ENCODE data around the gene MSGN1.
"Not testable (repeated sequence)": the region's sequence is repeated elsewhere in the genome, so short reads cannot be mapped to it uniquely, and the experiment has no call there.

DNA sequence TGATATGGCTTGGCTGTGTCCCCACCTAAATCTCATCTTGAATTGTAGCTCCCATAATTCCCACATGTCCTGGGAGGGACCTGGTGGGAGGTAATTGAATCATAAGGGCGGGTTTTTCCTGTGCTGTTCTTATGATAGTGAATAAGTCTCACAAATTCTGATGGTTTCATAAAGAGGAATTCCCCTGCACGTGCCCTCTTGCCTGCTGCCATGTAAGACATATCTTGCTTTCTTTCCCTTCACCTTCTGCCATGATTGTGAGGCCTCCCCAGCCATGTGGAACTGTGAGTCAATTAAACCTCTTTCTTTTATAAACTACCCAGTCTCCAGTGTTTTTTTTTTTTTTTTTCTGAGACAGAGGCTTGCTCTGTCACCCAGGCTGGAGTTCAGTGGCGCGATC lies 7.4 kb downstream of the MSGN1 start:
- TF ChIP-seq, protein P1, sequence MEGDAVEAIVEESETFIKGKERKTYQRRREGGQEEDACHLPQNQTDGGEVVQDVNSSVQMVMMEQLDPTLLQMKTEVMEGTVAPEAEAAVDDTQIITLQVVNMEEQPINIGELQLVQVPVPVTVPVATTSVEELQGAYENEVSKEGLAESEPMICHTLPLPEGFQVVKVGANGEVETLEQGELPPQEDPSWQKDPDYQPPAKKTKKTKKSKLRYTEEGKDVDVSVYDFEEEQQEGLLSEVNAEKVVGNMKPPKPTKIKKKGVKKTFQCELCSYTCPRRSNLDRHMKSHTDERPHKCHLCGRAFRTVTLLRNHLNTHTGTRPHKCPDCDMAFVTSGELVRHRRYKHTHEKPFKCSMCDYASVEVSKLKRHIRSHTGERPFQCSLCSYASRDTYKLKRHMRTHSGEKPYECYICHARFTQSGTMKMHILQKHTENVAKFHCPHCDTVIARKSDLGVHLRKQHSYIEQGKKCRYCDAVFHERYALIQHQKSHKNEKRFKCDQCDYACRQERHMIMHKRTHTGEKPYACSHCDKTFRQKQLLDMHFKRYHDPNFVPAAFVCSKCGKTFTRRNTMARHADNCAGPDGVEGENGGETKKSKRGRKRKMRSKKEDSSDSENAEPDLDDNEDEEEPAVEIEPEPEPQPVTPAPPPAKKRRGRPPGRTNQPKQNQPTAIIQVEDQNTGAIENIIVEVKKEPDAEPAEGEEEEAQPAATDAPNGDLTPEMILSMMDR (IDR thresholded peaks at IDR 0.05): not testable (repeated sequence)
- not testable (repeated sequence) for TF ChIP-seq POLR2A (IDR thresholded peaks at IDR 0.05)

Data from Peyer's patch (tissue), 4 donors.